ENCODE measurements around the gene ALDH9A1. TPM values are rescaled to one million over a fixed set of nuclear protein-coding genes. Genes with fewer than 3 reads are reported as not detected.

The ALDH9A1 gene
- total RNA-seq, 4 donors from 2014 or later = 55.3 to 109 (median 74.5) TPM

- no peak for DNase-seq (ENCODE audit: low spot score in 2 of 2)
- Histone ChIP-seq H3K4me1 (peaks cover 0 to 22% (median 16%) of the 10 kb centered on the region in 4 donors), H3K36me3 (peaks cover 0 to 7% (median 0%) of the 10 kb centered on the region in 3 donors), H3K4me3 (peak overlapping the region; percentile 65 to 88 (median 74)), H3K27ac (peak overlapping the region; percentile 89 to 97 (median 92)), H3K27me3 (no peaks in the 10 kb centered on the region), H3K9me3 (no peaks in the 10 kb centered on the region)
- 0 to 2% methylated on average over 7 of the region's 7 CpGs for WGBS, 2 donors
- TF ChIP-seq POLR2A (IDR thresholded peaks at IDR 0.05) (no peak), EP300 (IDR thresholded peaks at IDR 0.05) (no peak), CTCF (IDR thresholded peaks at IDR 0.05) (no peak)
Observed at GRCh38 chr1:165698761-165699052, 345 bp upstream of the ALDH9A1 start.

- DNase-seq (ENCODE audit: low spot score in 2 of 2) = no peak
- Histone ChIP-seq H3K36me3 (peaks cover 0 to 10% (median 0%) of the 10 kb centered on the region in 3 donors), H3K27ac (peak overlapping the region in 3 of 4 donors; percentile 89 to 97 (median 94)), H3K27me3 (no peaks in the 10 kb centered on the region), H3K4me1 (peaks cover 0 to 22% (median 16%) of the 10 kb centered on the region in 4 donors), H3K9me3 (no peaks in the 10 kb centered on the region), H3K4me3 (peak overlapping the region; percentile 65 to 88 (median 74))
- TF ChIP-seq CTCF (IDR thresholded peaks at IDR 0.05) (no peak), POLR2A (IDR thresholded peaks at IDR 0.05) (no peak), EP300 (IDR thresholded peaks at IDR 0.05) (no peak)
- WGBS, 2 donors = 38 to 45% methylated on average over 8 of the region's 8 CpGs
Observed at GRCh38 chr1:165697491-165697880, 876 bp downstream of the ALDH9A1 start.

- TF ChIP-seq EP300 (IDR thresholded peaks at IDR 0.05) (peak; percentile 25 to 75), POLR2A (IDR thresholded peaks at IDR 0.05) (no peak), CTCF (IDR thresholded peaks at IDR 0.05) (no peak)
- Histone ChIP-seq H3K4me1 (peaks cover 0 to 22% (median 16%) of the 10 kb centered on the region in 4 donors), H3K4me3 (peak overlapping the region in 1 of 4 donors; percentile 88), H3K27ac (peak overlapping the region in 3 of 4 donors; percentile 27 to 57 (median 33)), H3K9me3 (no peaks in the 10 kb centered on the region), H3K27me3 (no peaks in the 10 kb centered on the region), H3K36me3 (peaks cover 0 to 10% (median 0%) of the 10 kb centered on the region in 3 donors)
- WGBS, 2 donors = 0 to 4% methylated on average over 2 of the region's 2 CpGs
- DNase-seq (ENCODE audit: low spot score in 2 of 2) = peak in 1 of 2 donors; percentile 74
Observed at GRCh38 chr1:165696625-165697100, 1.7 kb downstream of the ALDH9A1 start.

- H3K4me3 ChIP-seq = no peak overlapping the region
- peaks cover 0 to 22% (median 16%) of the 10 kb centered on the region in 4 donors for H3K4me1 ChIP-seq
- no peaks in the 10 kb centered on the region for H3K9me3 ChIP-seq
- H3K36me3 ChIP-seq = peaks cover 0 to 27% (median 0%) of the 10 kb centered on the region in 3 donors
- no peak for DNase-seq (ENCODE audit: low spot score in 2 of 2)
- H3K27ac ChIP-seq = peak overlapping the region in 1 of 4 donors; percentile 11
- 49 to 51% methylated on average over 7 of the region's 7 CpGs for WGBS, 2 donors
- TF ChIP-seq CTCF (IDR thresholded peaks at IDR 0.05) (no peak), POLR2A (IDR thresholded peaks at IDR 0.05) (no peak), EP300 (IDR thresholded peaks at IDR 0.05) (no peak)
- H3K27me3 ChIP-seq = no peaks in the 10 kb centered on the region
Observed at GRCh38 chr1:165695031-165695430, 3.3 kb downstream of the ALDH9A1 start.

- Histone ChIP-seq H3K36me3 (peaks cover 0 to 38% (median 0%) of the 10 kb centered on the region in 3 donors), H3K27ac (no peak overlapping the region), H3K4me3 (no peak overlapping the region), H3K4me1 (no peaks in the 10 kb centered on the region), H3K27me3 (no peaks in the 10 kb centered on the region), H3K9me3 (peaks cover 0 to 4% (median 0%) of the 10 kb centered on the region in 4 donors)
- TF ChIP-seq CTCF (IDR thresholded peaks at IDR 0.05) (no peak), EP300 (IDR thresholded peaks at IDR 0.05) (no peak), POLR2A (IDR thresholded peaks at IDR 0.05) (no peak)
- WGBS, 2 donors = 91 to 93% methylated on average over 5 of the region's 5 CpGs
- no peak for DNase-seq (ENCODE audit: low spot score in 2 of 2)
Observed at GRCh38 chr1:165688046-165688445, 10.3 kb downstream of the ALDH9A1 start.

Measured in tibial nerve (tissue), 4 donors.